GM18526 (cell line): ENCODE results near the gene ADAMTS16.

ENCODE experiments used
- POLR2A ChIP-seq: IDR thresholded peaks from 3 replicates; pipeline ENCODE4 v1.6.1; 2011; ENCODE audit not compliant: insufficient read length; ENCODE audit errors: extremely low read depth

Gene ADAMTS16

DNA sequence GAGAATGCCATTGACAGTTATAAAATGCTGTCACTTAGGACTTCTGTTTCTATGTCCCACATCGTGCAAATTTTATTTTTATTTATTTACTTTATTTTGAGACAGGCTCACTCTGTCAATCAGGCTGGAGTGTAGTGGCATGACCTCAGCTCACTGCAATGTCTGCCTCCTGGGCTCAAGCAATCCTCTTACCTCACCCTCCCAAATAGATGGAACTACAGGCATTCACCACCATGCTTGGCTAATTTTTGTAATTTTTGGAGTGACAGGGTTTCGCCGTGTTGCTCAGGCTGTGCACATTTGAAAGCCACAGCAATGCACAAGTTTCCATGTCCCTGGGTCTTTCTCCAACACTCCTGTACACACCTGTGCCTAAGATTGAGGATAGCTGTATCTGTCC, 51.8 kb downstream of the ADAMTS16 start:
- no peak for TF ChIP-seq POLR2A

DNA sequence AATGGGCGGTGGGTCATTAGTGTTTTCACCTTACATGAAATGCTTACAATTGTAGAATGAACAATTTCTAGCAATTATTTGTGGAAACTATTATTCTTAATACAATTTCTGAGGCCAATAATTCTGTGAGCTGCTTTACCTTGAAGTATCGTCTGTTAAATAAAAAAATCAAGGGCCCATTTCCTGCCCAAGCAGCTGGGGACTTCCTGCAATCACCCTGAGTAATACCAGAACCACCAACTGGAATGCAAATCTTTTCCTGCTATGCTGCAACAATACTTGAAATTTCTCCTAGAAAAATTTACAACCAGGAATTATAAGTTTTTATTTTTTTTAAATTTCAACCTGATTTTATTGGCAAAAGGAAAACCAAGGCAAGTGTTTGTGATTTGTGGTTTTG, 52.6 kb downstream of the ADAMTS16 start:
- TF ChIP-seq POLR2A: no peak

DNA sequence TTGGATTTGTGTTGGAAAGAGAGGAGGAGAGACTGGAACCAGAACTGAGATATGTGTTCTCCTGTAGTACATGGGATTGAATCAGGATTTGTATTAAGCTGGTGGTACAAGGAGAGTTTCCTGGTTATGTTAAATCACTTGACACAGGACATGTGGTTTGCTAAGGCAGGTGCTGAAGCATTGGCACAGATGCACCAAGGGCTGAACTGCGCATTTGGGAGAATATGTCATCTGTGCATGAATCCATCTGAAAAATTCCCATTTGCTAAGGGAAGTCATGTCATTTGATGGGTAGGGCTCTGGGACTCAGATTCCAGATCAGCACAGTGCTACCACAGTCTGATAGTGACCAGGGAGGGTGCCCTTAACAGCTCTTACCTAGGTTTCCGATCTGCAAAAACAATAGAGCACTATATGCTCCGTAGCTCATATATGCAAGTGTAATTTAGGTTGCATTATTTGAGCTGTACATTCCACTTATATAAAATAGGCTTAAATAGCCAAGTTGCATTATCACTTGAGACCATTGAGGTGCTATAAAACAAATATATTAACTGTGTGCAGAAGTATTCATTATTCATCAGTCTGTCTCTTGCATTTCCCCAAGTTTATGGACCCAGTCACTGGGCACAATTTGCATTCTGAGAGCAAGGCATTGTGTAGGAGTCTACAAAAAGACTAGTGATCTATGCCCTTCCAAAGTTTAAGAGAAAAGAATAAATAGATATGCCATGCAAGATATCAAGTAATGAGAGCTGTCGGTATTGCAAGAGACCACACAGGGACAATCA, 55.2 kb downstream of the ADAMTS16 start:
- no peak for TF ChIP-seq POLR2A

DNA sequence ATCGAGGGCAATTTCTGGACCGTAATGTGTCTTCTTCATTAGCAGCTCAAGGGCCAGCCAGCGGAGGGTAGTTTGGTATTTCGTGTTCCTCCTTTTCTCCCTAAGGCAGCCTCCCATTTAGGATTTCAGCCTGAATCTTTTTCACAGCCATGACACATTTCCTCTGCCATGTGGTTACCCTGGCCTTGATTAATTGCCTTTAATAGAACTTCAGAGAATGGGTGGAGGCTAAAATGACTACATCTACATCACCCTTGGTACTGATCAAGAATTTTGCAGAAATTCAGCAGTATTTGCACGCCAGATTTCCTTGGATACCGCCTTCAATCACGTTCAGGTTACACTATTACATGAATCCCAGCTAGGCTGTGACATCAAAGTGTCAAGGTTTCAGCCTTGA, 58.0 kb downstream of the ADAMTS16 start:
- no peak for TF ChIP-seq POLR2A

DNA sequence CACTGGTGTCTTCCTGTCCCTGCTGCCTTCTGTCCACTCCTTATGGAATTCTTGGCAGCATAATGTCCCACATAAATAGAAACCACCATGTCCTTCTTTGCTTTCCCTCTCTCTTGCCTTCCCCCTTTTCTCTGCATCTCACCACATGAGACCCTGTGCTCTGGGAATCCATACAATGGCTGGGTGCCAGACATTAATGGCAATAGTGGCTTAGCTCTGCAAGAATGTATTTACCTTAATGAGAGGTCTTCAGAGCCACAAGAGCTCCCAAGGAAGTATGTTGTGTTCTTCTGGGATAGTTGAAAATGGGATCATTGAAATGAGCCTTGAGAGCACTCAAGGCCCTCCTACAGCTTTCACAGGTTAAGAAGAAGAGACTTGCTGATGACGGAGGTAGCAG, 58.7 kb downstream of the ADAMTS16 start:
- TF ChIP-seq POLR2A: no peak

DNA sequence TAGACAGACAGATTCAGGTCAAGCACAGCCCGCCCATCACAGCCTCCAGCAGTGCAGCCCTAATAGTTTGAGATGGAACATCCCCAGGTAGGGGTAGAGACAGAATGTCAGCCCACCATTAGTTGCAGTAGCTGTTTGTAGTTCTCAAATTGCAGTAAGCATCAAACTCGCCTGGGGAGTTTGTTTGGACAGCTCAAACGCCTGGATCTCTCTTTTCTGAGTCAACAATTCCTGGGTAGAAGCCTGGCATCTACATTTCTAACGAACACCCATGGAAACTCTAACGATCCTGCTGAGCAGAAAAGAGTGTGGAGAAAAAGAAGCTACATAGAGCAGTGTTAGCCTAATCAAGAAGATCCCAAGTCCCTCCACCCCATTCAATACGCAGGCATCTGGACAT, 59.4 kb downstream of the ADAMTS16 start:
- no peak for TF ChIP-seq POLR2A

DNA sequence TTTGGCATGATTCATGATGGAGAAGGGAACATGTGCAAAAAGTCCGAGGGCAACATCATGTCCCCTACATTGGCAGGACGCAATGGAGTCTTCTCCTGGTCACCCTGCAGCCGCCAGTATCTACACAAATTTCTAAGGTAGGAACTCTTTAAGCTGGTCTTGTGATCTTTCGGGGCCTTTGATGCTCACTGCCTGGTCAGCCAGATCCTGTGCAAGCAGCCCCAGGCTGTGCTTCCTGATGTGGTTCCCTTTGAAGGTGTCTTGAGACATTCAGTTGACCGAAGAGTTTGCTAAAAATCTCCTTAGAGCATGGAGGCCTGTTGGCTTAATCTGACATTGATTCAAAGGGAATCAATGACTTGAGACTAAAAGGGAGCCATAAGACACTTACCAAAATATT, 60.0 kb downstream of the ADAMTS16 start:
- TF ChIP-seq POLR2A: no peak

DNA sequence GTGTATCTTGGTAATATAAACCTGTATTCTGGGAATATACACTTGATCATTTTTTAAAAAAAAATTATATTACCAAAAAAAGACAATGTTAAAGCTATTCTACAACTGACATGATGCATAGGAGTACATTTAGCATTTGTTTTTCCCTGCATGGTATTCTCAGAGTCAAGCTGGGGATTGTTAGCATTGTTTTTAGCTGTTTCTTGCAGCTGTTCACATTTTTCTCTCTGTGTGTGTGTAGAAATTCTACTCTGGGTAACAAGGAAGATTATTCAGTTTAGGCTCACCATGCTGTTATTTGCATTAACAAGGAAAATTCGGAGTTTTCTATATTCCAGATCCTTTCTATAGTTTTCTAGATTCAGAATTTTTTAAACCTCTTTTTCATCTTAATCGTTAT, 62.2 kb downstream of the ADAMTS16 start:
- TF ChIP-seq POLR2A: no peak

DNA sequence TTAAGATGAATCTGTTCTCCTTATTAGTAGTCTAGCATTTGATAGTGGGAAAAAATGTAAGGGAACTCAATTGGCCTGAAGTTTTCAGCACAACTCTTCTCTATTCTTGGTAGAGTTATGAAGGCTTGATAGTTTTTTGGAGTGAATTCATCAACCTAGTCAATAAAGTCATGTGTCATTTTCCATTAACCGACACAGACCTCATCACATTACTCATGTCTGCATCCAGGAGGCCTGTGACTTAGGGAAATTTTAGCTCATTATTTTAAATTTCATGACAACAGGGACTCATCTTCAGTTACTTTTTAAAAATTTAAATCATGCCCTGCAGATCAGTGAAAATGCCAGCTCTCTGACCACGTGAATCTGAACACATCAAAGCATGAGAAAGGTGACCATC, 63.3 kb downstream of the ADAMTS16 start:
- TF ChIP-seq POLR2A: no peak

DNA sequence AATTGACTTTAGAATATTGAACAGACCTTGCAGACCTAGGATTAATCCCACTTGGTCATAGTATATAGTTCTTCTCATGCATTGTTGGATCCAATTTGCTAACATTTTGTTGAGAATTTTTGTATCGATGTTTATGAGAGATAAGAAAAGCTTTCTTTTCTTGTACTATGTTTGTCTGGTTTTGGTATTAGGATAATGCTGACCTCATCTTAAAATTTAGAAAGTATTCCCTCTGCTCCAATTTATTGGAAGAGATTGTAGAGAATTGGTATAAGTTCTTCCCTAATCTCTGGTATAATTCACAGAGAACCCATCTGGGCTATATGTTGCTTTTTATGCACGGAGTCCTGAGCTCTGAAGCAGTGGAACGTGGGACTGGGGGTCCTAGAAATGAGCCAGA, 67.7 kb downstream of the ADAMTS16 start:
- TF ChIP-seq POLR2A: no peak

DNA sequence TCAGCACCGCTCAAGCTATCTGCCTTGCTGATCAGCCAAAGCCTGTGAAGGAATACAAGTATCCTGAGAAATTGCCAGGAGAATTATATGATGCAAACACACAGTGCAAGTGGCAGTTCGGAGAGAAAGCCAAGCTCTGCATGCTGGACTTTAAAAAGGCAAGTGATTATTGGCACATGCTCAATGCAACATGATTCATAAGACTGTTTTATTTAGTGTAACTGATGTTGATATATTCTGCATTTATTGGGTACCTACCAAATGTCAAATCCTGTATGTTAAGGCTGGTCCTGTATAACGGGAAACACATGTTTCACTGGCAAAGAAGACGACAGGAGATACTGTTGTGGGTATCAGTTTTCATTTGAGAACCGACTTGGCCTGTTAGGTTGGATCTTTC, 69.0 kb downstream of the ADAMTS16 start:
- TF ChIP-seq POLR2A: no peak

DNA sequence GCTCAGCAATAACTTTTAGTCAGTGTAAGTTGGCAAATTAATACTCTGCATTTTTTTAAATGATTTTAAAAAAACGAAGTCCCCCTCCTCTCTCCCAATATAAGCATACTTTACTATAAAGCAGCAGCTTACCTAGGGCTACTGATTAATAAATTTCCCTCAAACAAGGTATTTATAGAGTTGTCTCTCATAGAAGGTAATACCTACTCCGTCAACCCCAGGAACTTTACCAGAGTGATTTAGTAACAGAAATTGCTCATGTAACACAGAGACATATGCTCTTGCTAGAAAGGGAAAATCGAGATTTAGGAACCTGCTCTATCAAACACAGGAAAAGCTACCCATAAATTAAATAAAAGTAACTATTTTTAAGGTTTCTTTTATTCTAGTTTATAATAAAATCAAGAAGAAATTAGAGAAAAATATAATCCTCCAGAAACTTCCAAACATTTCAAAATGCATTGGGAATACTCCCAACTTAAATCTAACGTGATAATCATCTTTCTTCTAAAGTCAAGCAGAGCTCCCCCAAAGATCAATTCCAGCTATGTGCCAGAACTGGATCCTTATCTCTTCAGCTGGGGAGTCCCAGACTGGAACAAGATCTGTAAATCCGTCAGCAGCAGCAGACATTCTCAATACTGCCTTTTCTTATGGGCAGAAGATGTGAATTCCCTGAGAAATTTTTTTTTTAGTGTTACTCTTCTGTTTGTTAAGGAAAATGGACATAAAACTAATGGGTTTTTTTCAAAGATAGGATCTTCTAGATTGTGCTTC, 69.6 kb downstream of the ADAMTS16 start:
- TF ChIP-seq POLR2A: no peak

DNA sequence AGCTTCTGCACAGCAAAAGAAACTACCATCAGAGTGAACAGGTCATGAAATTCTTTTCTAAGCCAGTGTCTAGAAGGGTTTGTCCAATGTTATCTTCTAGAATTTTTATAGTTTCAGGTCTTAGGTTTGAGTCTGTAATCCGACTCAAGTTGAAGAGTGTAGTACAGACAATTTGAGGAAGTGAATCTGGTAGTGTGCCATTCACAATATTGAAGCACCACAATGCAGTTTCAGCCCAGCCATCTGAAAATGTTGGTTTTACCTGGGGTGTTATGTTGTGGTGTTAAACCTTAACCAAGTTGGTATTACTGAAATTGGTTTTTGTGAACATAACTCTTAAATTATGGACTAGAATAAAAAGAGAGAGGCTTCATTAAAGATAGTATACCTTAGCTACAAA, 77.2 kb downstream of the ADAMTS16 start:
- no peak for TF ChIP-seq POLR2A

DNA sequence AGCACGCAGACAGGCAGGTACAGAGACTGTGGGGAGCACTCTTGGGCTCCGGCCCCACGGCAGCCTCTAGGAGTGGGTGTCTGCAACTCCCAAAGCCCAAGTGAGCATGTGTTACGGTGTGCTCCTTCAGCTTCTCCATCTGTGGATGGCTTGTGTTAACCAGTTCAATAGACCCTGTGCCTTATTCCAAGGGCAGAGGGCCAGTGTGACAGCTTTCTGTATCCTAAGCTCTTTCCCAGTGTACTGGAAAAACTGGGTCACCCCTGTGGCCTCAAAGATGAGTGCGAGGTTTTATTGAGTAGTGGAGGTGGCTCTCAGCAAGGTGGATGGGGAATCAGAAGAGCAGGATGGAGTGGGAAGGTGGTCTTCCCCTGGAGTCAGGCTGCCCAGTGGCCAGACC, 78.3 kb downstream of the ADAMTS16 start:
- TF ChIP-seq POLR2A: no peak

DNA sequence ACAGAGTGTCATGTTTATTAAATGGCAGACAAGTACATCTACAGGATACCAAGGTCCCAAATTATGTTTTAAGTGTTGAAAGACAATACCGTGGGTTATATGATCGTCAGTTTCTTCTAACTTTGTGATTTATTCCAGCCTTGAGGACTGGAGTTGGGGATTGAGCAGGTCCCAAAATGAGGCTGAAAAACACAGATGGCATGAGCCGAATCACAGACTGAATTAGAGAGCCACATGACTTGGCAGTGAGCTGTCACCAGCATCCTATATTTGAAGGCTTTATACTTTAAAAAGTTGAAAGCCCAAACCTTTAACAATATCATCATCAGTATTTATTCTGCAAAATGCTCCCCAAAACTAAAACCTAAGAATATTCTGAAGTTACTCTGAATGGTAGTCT, 79.4 kb downstream of the ADAMTS16 start:
- TF ChIP-seq POLR2A: no peak

DNA sequence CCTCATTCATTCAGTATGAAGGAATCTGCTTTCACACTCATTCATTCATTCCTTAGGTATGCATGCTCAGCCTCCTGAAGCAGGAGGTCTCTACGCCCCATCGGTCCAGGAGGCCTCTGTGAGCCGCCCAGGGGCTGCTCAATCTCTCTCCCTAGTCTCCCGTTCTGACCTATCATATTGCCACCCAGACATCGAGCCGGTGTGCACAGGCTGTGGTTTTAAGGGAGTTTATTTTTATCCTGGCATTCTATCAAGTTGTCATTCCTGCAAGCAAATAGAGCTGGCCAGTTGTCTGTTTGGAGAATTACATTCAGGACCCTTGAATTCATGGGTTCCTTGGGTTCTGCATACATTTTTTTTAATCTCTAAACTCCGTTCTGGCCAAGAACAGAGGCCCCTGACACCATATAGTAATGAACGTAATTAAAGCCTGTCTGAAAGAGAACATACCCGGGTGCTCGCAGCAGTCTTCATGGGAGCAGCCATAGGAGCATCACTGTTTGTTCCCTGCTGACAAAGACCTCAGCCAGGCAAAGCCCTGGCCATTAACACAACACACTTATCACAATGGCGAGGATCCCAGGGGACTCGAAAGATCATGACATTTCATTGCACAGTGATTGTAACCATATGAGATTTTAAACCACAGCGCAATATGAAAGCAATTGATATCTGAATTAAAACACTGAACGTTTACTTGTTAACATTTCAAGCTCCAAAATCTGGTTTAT, 80.9 kb downstream of the ADAMTS16 start:
- TF ChIP-seq POLR2A: no peak
